ENCODE data around the gene RASGRP3.
"Not testable (repeated sequence)": the region's sequence is repeated elsewhere in the genome, so short reads cannot be mapped to it uniquely, and the experiment has no call there.

The RASGRP3 gene

DNA sequence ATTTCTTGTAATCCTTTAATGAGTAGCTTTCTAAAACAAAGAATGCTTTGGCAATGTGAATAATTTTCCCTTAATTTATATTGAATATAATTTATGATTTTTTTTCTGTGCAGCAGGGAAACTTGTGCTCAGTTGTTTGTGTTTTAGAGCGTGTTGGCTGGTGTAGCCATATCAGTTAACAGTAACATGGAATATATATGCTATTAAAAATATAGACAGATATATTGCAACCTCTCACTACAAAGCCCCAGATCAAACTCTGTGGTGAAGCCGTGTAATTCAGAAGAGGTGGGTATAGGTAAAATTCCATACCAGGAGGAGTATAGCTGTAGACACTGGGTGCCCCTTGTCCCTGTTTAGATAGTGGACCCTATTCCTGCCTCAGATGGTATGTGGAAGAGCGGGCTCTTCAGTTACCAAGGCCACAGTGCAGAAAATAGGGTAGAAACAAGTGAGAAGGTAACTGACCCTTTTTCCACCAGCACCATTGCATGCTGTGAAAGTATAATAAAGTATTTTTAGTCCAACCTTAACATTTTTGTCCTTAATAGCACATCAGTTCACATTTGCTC, 18.1 kb upstream of the RASGRP3 start:
- no peak for DNase-seq

DNA sequence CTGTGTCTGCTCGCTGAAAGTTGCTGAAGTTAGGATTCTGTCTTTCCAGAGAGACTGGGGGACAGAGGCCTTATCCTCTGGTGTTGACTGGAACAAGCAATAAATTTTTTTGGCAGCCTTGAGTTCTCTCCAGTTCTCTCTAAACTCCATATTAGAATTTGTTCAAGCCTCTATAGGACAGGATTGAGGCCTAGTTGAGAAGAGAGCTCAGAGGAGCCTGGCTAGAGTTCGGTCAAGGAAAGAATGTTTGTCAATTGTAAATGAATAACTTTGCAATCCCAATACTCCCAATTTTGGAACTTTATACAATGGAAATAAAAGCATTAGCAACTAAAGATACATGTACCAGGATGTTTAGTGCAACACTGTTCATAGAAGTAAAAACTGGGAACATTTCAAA, 16.7 kb upstream of the RASGRP3 start:
- no peak for DNase-seq

DNA sequence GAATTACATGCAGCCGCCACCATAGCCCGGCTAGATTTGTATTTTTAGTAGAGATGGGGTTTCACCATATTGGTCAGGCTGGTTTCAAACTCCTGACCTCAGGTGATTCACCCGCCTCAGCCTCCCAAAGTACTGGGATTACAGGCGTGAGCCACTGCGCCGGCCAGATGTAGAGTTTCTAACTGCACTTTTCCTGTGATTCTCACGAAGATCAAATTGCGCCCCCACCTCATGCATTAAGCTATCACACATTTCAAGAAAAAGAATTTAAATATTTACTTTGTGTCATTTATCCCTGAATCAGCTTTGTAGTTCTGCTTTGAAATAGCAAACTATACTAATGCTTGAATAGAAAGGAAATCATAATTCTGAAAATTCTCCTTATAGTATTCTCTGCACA, 13.9 kb upstream of the RASGRP3 start:
- not testable (repeated sequence) for DNase-seq

DNA sequence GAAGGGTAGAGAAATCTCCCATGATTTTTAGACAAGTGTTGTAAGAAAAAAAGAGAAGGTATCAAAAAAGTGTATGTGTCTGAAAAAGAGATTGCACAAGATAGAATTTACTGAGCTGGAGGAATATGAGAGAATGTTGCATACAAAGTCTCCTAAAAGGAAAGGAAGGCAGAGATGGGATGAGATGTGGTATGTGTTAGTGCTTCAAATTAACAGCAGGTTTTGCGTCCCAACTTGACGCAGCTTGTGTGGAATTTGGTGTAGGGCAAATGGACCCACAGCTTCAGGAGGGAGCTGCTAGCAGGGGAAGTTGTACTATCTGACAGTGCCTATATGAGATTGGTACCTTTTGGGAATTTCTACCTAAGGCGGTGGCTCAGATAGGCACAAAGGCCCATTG, 9.0 kb upstream of the RASGRP3 start:
- no peak for DNase-seq

DNA sequence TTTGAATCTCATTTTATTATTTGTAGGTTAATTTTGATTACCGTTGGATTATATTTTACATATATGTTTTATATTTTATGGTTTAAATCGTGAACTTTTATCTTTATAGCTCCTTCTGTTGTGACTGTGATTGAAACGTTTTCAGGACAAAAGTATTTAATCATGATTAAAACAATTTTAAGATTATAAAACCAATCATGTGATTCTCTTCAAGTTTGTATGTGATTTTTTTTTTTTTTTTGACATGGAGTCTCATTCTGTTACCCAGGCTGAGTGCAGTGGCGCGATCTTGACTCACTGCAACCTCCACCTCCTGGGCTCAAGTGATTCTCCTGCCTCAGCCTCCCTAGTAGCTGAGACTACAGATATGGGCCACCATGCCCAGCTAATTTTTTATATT, 7.2 kb upstream of the RASGRP3 start:
- no peak for DNase-seq

DNA sequence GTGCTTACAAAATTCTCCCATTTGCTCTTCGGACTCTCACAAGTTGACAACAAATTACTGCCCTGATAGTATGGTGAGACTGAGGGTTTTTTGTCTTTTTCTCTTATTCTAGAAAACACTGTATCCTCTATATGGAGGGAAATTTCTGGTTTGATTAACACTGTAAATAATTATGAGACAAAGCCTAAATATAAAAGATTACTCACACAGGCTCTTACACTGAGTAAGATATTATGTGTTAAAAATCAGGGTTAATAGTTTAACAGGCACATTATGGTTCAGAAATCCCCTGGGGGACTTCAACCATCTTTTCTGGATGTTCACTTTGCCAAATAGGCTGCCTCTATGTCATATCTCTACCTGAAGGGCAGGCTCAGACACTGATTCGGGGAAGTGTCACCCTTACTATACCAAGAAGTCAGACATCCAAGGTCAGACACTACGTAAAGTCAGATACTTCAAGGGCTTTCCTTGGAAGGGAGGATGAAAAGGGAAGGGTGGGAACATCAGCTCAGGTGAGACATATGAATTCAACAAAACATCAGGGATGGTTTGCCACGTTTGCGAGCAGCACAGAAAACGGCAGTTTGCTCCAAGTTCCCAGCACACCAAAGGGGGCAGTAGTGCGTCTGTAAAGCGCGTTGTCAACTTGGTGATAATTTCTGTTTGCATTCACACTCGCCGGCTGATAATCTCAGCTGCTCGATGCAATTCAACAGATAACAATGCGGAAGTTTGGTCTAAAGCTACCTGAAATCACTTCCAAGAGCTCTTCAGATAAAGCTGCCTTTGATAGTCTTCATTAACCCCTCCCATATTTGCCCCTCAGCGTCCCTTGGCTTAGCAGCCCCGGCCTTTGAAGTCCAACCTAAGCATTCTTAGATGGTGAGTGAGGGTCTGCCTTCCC, 972 bp upstream of the RASGRP3 start:
- DNase-seq, result peak; percentile 46 to 60 (median 59)

DNA sequence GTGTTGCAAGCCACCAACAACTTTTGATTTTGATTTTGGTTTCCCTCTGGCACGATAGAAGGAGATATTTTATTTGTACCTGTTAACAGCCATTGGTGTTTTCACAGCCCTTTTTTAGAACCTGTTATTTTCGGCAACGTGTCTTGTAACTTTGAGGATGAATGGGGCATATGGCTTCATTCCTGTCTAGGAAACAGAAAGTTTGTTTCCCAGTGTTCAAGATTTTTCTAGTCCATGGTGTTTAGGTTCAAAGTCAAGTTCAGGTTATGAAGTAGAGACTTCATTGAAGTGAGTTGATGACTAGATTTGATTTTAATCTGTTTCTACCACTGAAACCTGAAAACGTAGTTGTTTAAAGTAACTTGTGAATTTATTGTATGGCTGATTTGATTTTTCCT, 343 bp downstream of the RASGRP3 start:
- DNase-seq, result no peak

DNA sequence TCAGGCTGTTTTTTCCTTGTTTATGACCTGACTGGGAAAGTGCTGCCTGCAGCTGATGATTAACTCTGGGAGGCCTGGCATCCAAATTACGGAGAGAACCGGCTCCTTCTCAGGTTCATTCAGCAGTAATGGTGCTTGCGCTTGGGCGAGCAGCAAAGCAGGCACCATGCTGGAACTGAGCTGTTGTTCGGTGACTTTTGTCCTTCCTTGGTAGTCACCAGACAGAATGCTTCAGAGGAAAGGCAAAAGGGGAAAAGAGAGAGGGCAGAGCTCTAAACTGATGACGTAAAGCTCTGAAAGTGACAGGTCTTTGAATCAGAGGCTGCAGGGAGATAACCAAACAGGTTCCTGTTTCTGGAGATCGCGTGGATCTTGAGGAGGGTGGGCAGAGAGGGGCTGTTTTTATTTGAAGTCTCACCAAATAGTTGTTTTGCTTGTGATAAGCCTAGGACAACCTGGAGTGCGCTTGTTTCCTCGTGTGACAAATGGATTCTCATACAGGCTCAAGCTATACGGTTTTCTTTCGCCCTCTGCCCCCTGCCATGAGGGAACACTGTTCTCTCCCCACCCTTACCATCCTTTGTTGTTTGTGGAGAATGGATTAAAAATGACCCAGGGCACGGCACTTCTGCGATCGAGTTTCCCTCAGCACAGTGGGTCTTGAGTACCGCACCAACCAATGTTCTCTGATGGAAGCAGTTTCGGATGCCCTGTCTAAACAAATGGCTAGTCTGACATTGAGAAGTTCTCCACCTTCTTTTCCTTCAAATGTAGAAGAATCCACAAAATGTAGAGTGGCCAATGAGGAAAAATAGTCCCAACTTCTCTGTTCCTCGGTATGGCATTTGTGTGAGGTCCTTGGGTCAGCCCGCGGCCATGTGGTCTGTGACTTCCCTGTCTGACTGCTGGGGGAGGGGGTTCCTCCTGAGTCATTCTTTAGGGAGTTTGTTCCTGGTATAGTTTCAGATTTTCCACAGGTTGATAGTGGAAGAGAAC, 1.3 kb downstream of the RASGRP3 start:
- DNase-seq, result no peak

DNA sequence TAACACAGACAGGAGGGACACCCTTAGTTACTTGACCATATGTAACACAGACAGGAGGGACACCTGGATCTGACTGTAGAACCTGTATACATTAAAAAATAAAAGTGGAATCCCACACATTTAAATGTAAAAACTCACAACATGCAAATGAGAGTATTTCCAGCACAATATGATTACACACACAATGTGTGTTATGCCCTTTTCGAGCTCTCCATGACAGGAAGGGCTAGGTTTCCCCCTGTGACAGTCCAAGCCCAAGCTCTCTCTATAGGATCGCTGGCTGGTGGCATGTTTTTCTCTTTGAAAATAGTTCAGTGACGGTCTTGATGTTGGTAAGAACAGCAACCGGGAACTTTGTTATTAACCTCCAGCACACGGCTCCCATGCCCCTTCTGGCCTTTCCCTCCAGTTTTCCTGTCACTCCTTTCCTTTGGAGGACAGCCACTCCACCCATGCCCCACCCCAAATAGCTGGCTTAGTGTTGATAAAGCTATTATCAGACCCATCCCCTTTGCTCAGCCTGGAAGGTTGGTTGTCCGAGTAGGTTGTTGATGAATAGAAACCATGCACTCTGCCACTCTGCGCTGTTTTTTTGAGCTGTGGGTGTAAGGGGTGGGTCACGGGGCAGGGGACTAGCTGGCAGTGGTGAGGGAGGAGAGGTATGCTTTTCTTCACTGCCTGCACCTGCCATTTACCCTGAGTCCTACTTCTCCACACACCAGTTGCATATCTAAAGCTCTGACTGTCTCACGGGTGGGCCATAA, 2.7 kb downstream of the RASGRP3 start:
- no peak for DNase-seq

DNA sequence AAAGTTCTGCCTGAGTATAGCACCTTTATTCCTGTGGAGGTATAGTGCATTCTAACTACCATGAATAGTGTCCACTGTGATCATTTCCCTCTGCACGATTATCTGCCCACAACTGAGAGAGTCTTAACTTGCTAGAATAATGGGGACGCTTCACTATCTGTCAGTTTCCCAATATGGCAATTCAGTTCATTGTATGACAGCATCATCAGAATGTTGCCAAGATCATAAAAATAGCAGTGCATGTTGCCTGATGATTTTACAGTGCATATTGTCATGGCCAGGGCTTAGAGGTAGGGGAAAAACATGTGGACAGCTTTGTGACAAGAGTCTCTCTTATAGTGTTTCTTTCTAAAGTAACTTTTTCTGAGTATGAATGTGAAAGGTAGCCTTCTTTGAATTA, 6.1 kb downstream of the RASGRP3 start:
- no peak for DNase-seq

DNA sequence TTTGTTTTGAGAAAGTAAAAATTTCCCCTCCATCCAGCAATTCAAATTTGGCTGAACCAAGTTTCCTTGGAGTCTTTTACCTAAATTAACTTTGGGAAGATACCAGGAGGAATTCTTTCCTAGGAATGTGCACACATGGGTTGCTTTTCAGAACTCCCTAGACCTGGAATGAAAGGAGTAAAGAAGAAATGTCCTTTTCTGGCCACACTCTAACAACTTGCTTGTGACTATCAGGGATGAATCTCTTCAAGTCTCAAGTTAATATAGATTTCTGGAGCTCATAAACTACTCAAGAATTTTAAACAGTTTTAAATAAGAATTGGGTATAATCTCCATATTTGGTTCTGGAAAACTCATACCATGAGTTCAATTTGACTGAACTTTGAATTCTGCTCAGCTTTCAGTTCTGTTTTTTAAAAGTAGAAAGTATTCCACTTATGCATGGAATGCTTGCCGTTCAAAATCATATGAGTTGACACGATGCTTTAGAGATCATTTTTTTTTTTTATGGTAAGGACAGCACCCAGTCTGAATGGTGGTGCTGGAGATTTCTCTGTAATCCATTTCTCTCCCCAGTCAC, 7.7 kb downstream of the RASGRP3 start:
- no peak for DNase-seq

DNA sequence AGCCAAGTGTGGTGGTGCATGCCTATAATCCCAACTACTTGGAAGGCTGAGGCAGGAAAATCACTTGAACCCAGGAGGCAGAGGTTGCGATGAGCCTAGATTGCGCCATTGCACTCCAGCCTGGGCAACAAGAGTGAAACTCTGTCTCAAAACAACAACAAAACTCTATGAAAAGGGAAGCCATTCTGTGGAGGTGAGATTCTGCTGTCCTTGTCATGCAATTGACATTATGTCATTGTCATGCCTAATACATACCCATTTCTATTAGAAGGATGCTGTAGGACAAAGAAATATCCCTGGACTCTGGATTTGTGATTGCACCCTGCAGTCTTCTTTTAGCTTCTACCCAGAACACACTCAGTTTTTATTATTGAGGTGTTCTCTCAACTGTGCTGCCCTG, 8.6 kb downstream of the RASGRP3 start:
- no peak for DNase-seq

DNA sequence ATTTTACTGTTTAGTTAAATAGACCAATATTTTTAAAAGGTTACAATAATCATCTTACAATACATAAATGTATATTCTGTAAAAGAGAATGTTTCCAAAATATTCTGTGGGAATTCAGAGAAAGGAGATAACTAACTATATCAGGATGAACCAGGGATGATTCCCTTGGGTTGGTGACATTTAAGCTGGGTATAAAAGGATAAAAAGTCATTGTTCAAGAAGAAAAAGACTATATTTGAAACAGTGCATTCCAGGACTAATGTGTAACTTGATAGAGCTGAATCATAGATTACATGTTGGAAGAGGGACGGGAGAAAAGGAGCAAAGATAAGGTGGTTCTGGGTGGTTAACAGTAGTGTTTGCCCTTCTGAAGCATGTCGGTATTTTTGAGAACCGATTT, 10.1 kb downstream of the RASGRP3 start:
- DNase-seq, result no peak

DNA sequence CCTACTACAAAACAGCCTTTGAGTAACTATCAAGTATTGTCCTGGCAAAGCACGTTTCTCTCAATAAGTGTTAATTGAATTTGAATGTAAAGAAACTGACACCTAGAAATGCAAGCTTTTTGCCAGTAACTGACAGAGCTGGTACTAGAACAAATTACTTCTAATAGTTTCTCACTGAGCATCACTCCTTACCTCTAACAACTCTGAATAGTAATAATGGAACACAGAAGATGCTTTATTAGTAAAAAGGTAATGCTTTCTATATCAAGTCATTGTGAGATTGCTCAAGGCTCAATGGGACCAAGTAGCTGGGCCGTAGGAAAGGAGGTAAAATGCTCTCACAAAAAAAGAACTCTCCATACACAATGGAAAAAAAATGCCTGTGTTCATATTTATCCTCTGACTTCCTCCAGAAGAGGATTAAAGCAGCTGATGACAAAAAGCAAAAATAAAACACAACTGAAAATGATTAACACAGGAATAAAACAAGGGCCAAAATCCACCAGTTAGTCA, 11.8 kb downstream of the RASGRP3 start:
- no peak for DNase-seq

DNA sequence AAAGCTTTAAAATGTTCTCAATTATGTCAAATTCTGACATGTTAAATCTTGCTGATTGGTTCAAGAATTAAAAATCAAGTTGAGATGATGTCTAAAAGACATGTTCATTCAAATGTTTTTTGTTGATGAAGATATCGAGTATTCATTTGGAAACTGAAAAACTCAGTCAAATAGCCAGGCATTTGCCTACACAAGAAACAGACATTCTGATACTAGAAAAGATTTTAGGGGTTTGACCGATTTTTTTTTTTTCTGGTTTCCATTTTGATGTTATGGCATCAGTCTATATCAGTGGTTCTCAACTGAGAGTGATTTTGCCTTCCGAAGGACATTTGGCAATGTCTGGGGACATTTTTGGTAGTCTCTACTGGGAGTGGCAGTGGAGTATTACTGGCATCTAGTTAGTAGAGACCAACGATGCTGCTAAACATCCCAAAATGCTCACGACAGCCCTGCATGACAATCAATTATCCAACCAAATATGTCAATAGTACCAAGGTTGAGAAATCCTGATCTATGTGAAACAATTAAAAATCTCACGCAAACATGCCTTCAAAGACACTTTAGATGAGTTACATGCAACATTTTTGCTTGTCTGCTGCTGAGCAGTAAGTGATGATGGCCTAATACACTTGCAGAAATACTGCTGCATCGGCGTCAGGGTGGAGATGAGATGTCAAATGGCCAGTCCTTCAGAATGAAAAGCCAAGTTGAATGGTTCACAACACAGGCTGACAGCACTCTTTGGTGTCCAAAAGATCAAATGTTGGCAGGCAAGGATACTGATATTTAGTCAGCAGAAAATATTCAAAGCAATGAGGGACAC, 12.5 kb downstream of the RASGRP3 start:
- DNase-seq, result no peak

DNA sequence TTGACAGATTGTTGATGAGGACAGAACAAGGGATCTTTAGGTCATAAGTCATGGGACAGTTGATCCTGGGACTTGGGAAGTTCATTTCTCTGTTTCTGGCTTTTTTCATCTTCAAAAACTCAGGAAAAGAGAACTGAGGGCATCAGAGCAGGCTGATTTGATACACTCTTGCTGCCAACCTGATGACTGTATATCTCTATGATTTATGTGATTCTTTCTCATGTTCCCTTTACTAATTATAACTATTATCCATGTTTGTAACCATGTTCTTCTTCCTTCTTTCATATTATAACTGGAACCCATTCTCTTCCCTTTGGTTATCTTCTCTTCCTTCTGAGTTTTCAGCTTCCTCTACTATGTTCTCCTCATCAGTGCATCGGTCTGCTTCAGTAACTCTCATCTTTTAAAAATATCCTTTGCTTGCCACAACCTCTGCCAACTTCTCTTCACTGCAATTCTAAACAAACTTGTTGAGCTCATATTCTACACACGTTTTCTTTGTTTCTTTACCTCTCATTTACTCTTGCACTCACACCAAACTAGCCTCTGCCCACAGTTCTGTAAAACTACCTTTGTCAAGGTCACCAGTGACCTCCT, 13.5 kb downstream of the RASGRP3 start:
- no peak for DNase-seq

DNA sequence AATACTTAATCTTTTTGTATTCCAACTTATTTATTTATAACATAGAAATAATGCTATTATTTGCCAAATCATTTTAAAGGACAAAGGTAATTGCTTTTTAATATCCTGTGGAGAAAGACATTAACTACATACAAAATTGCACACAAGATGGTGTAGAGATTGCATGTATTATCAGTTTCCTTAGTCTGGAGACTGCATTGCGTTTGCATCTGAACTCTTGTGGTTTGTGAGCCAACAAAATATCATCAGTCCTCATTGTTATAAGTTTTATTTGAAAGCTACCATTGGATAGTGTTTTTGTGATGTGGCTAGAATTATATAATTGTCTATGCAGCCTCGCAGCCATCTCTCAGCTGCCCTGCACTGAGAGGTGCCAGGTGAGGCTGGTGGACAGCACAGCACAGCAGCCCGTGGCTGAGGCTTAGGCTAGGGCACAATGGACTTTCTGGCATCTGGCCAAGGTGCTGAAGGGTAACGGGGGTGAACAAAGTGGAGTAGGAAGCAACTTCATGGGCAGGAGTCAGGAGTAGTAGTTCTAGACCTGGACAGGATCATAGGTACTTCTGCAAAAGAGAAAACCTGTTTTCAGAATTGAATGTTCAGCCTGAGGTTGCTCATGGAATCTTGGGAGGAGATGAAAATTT, 15.1 kb downstream of the RASGRP3 start:
- no peak for DNase-seq

DNA sequence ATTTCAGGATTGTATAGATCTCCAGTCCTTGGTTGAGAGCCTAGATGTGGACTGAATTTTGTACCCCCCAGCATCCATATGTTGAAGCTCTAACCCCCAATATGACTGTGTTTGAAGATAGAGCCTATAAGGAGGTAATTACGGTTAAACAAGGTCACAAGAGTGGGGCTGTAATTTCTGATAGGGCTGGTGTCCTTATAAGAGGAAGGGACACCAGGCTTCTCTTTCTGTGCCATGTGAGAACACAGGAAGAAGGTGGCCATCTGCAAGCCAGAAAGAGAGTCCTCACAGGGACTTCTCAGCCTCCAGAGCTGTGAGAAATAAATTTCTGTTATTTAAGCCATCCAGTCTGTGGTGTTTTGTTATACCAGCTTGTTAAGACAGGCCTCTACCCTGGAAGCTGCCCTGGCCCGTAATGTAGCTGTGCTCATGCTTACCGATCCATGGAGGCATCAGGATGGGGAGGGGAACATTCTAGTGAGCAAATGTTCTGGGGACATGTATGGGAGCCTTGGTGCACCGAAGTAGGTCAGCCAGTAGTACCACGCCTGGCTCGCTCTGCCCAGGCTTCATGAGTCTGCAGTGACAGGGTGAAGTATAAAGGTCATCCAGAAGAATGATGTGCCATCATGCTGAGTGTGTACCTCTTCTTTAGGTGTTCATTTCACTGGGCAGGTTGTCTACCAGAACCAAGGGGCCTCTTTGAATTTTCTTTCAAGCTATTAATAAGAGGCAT, 16.1 kb downstream of the RASGRP3 start:
- DNase-seq, result no peak

DNA sequence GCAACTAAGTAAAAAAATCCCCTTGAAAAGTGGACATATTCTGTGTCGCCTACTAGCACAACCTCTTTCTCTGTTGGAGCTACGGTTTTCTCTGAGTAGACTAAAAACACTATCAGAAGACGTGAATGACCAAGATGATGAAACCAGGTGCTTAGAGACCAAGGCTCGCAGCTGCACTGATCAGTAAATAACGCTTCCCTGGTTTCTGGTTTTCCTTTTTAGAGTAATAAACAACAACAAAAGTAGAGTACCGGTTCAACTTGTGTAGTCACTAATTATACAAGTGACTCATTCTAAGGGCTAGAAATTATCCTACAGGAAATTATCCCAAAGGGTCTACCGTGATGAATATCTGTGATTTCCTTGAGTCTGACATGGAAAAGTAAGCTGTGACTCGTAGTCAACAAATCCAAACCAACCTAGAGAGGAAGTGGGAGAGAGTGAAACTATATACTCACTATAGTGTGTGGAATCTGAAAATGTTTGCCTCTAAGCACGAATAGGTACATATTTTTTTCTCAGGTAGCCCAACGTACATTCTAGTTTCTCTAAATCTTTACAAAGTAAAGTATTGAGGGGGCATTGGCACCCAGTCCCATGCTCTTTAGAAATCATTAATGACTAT, 17.8 kb downstream of the RASGRP3 start:
- DNase-seq, result no peak
